GM23338 (cell line): ENCODE results near the gene MICAL1. TPM values are rescaled to one million over a fixed set of nuclear protein-coding genes. Genes with fewer than 3 reads are reported as not detected.

Experiments
- ATAC-seq: fragments of 200-7000 bp; cut with Tn5 transposase; 3 replicates; pipeline ENCODE4 v1.9.1; 2020
- DNase-seq: peaks from one replicate; pipeline ENCODE4 v3.0.0-alpha.2; 2015; ENCODE audit warnings: low spot score
- H2AFZ ChIP-seq: fragments of 200-600 bp; sonication (generic); 2 replicates; pipeline ENCODE4 v1.8.0; 2016; ENCODE audit warnings: antibody characterized with exemption, mild to moderate bottlenecking, moderate library complexity
- H3F3A ChIP-seq: fragments of 200-600 bp; sonication (generic); replicated peaks from 2 replicates; pipeline ENCODE4 v1.8.0; 2017; ENCODE audit warnings: antibody characterized with exemption, mixed run types, low read depth
- H3K27ac ChIP-seq: fragments of 200-600 bp; sonication (generic); 2 replicates; pipeline ENCODE4 v1.6.1; 2016; ENCODE audit warnings: low read depth
- H3K27me3 ChIP-seq: fragments of 200-600 bp; sonication (generic); 2 replicates; pipeline ENCODE4 v1.8.0; 2016; ENCODE audit warnings: mild to moderate bottlenecking, mixed run types, moderate library complexity; ENCODE audit not compliant: insufficient read depth
- H3K36me3 ChIP-seq: fragments of 200-600 bp; sonication (generic); 2 replicates; pipeline ENCODE4 v1.8.0; 2016; ENCODE audit warnings: mild to moderate bottlenecking; ENCODE audit not compliant: insufficient read depth
- H3K4me1 ChIP-seq: fragments of 200-600 bp; sonication (generic); 2 replicates; pipeline ENCODE4 v1.8.0; 2016; ENCODE audit warnings: mild to moderate bottlenecking, moderate library complexity; ENCODE audit not compliant: insufficient read depth
- H3K4me2 ChIP-seq: fragments of 200-600 bp; sonication (generic); 2 replicates; pipeline ENCODE4 v1.7.1; 2017; ENCODE audit warnings: mixed run types
- H3K4me3 ChIP-seq: fragments of 200-600 bp; sonication (generic); 2 replicates; pipeline ENCODE4 v1.6.1; 2016; ENCODE audit warnings: mixed run types
- H3K79me2 ChIP-seq: fragments of 200-600 bp; sonication (generic); replicated peaks from 2 replicates; pipeline ENCODE4 v1.8.0; 2017; ENCODE audit warnings: mild to moderate bottlenecking; ENCODE audit not compliant: insufficient read depth
- H3K9me2 ChIP-seq: fragments of 200-600 bp; sonication (generic); 2 replicates; pipeline ENCODE4 v1.8.0; 2017; ENCODE audit not compliant: insufficient read depth
- H4K20me1 ChIP-seq: fragments of 200-600 bp; sonication (generic); replicated peaks from 2 replicates; pipeline ENCODE4 v1.8.0; 2017; ENCODE audit warnings: mild to moderate bottlenecking; ENCODE audit not compliant: insufficient read depth
- H3K27ac Mint-ChIP-seq: 2 replicates; pipeline ENCODE4 v1.8.0; 2020; ENCODE audit warnings: inconsistent platforms, mild to moderate bottlenecking, moderate library complexity, mixed read lengths
- H3K27me3 Mint-ChIP-seq: 3 replicates; pipeline ENCODE4 v1.8.0; 2022; ENCODE audit warnings: low read depth, mild to moderate bottlenecking, moderate library complexity, mixed read lengths, inconsistent platforms; ENCODE audit not compliant: insufficient read depth, poor library complexity
- H3K36me3 Mint-ChIP-seq: 3 replicates; pipeline ENCODE4 v1.8.0; 2021; ENCODE audit warnings: low read depth, mild to moderate bottlenecking, inconsistent platforms, moderate library complexity, mixed read lengths
- H3K4me1 Mint-ChIP-seq: 3 replicates; pipeline ENCODE4 v1.8.0; 2020; ENCODE audit warnings: mild to moderate bottlenecking, inconsistent platforms, mixed read lengths
- H3K4me3 Mint-ChIP-seq: 3 replicates; pipeline ENCODE4 v1.8.0; 2021; ENCODE audit warnings: moderate library complexity, mild to moderate bottlenecking, inconsistent platforms, mixed read lengths
- H3K9me3 Mint-ChIP-seq: 3 replicates; pipeline ENCODE4 v1.8.0; 2020; ENCODE audit warnings: moderate library complexity, mild to moderate bottlenecking, inconsistent platforms, mixed read lengths
- CREB1 ChIP-seq: fragments of 250-450 bp; sonication (Bioruptor Pico); IDR thresholded peaks from 2 replicates; pipeline ENCODE4 v1.5.0; 2020; ENCODE audit warnings: low read depth, mild to moderate bottlenecking, moderate library complexity
- EZH2 ChIP-seq: fragments of 200-600 bp; sonication (generic); IDR thresholded peaks from one replicate; pipeline ENCODE4 v1.8.0; 2017; ENCODE audit warnings: antibody characterized with exemption, mild to moderate bottlenecking, low read depth; ENCODE audit not compliant: unreplicated experiment
- EZH2phosphoT487 ChIP-seq: fragments of 200-600 bp; sonication (generic); IDR thresholded peaks from one replicate; pipeline ENCODE4 v1.8.1; 2018; ENCODE audit warnings: antibody characterized with exemption; ENCODE audit not compliant: unreplicated experiment
- NANOG ChIP-seq: IDR thresholded peaks from 2 replicates; pipeline ENCODE4 v1.6.1; 2016; ENCODE audit warnings: antibody characterized with exemption, borderline replicate concordance
- POLR2AphosphoS5 ChIP-seq: IDR thresholded peaks from 2 replicates; pipeline ENCODE4 v1.6.1; 2016; ENCODE audit warnings: antibody characterized with exemption, low read depth
- STAT1 ChIP-seq: IDR thresholded peaks from one replicate; pipeline ENCODE4 v1.6.1; 2016; ENCODE audit warnings: antibody characterized with exemption; ENCODE audit not compliant: unreplicated experiment
- ZNF114 ChIP-seq: fragments of 250-450 bp; sonication (Bioruptor Pico); IDR thresholded peaks from 2 replicates; pipeline ENCODE4 v1.5.0; 2020; ENCODE audit warnings: mild to moderate bottlenecking, moderate library complexity
- ZNF331 ChIP-seq: fragments of 250-450 bp; sonication (Bioruptor Pico); IDR thresholded peaks from 2 replicates; pipeline ENCODE4 v1.5.0; 2020; ENCODE audit warnings: low read depth, mild to moderate bottlenecking, moderate library complexity
- ZNF462 ChIP-seq: fragments of 250-450 bp; sonication (Bioruptor Pico); IDR thresholded peaks from 2 replicates; pipeline ENCODE4 v1.5.0; 2020; ENCODE audit warnings: mild to moderate bottlenecking, moderate library complexity
- polyA plus RNA-seq: library from polyadenylated mRNA; unstranded; fragments of >200 nt; fragmentation: Nextera tagmentation; extraction: Ambion mirVana; gene quantifications from 2 replicates; pipeline ENCODE4 v1.2.1, GENCODE V29; 2016
- total RNA-seq: library from RNA; depleted of rRNA; stranded (reverse); fragments of >200 nt; shearing (Covaris generic); gene quantifications from 2 replicates; pipeline ENCODE4 v1.2.3, GENCODE V29; 2014
- TF ChIP-seq, protein P1 (sequence below), 2 experiments: fragments of 200-600 bp in 1 of 2; sonication (generic) in 1 of 2; conservative IDR thresholded peaks; 2 replicates each; pipeline versions ENCODE4 v1.5.1 to v1.6.1; 2016 to 2017; ENCODE audit warnings: antibody characterized with exemption in 2 of 2, low read depth in 2 of 2, mild to moderate bottlenecking in 2 of 2, moderate library complexity in 1 of 2
- TF ChIP-seq, protein P2 (sequence below): IDR thresholded peaks from one replicate; pipeline ENCODE4 v1.6.1; 2018; ENCODE audit warnings: antibody characterized with exemption; ENCODE audit not compliant: unreplicated experiment
- TF ChIP-seq, protein P3 (sequence below): IDR thresholded peaks from 2 replicates; pipeline ENCODE4 v1.6.1; 2016; ENCODE audit warnings: antibody characterized with exemption

MICAL1 gene
- total and polyA plus RNA-seq, 2 experiments from 2014 or later = 27.8 to 77.8 TPM

DNA sequence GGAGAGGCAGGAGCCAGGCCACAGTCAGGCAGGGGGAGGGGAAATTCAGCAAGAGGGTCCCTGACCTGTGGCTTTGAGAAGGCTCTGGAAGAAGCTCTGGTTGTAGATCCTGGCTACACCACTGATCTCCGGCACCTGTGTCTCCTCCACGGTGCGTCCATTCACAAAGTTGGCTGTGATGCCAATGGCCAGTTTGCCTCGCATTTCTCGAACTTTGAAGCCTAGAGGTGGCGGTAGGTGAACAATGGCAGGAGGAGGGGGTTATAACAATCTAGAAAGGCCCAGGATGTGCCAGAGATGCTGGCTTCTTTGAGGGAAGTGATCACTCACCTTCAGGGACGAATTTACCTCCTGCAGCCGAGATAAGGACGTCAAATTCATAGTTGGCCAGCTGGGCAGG is 3.4 kb downstream of the MICAL1 start:
- no peak overlapping the region for H3K4me3 ChIP-seq
- no peak overlapping the region for H2AFZ ChIP-seq
- H3K79me2 ChIP-seq = no peaks in the 10 kb centered on the region
- no peaks in the 10 kb centered on the region for H3K9me2 ChIP-seq
- H3K27ac Mint-ChIP-seq = no peak overlapping the region
- peaks cover 26% of the 10 kb centered on the region for H3K4me1 Mint-ChIP-seq
- H3K4me1 ChIP-seq = peaks cover 18% of the 10 kb centered on the region
- H3K9me3 Mint-ChIP-seq = no peaks in the 10 kb centered on the region
- no peaks in the 10 kb centered on the region; the same call in 1 of the 3 replicates for H3K36me3 Mint-ChIP-seq
- H4K20me1 ChIP-seq = peaks cover 4% of the 10 kb centered on the region
- no peak overlapping the region for H3K4me3 Mint-ChIP-seq
- TF ChIP-seq ZNF331 (CRISPR knock-in tag) (no peak), ZNF462 (CRISPR knock-in tag) (no peak), NANOG (no peak), EZH2phosphoT487 (no peak), POLR2AphosphoS5 (no peak), EZH2 (no peak), ZNF114 (no peak), CREB1 (CRISPR knock-in tag) (no peak), STAT1 (no peak)
- TF ChIP-seq, protein P1, sequence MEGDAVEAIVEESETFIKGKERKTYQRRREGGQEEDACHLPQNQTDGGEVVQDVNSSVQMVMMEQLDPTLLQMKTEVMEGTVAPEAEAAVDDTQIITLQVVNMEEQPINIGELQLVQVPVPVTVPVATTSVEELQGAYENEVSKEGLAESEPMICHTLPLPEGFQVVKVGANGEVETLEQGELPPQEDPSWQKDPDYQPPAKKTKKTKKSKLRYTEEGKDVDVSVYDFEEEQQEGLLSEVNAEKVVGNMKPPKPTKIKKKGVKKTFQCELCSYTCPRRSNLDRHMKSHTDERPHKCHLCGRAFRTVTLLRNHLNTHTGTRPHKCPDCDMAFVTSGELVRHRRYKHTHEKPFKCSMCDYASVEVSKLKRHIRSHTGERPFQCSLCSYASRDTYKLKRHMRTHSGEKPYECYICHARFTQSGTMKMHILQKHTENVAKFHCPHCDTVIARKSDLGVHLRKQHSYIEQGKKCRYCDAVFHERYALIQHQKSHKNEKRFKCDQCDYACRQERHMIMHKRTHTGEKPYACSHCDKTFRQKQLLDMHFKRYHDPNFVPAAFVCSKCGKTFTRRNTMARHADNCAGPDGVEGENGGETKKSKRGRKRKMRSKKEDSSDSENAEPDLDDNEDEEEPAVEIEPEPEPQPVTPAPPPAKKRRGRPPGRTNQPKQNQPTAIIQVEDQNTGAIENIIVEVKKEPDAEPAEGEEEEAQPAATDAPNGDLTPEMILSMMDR (conservative IDR thresholded peaks at IDR 0.05; ENCODE audit: low read depth in 2 of 2) = no peak
- TF ChIP-seq, protein P2, sequence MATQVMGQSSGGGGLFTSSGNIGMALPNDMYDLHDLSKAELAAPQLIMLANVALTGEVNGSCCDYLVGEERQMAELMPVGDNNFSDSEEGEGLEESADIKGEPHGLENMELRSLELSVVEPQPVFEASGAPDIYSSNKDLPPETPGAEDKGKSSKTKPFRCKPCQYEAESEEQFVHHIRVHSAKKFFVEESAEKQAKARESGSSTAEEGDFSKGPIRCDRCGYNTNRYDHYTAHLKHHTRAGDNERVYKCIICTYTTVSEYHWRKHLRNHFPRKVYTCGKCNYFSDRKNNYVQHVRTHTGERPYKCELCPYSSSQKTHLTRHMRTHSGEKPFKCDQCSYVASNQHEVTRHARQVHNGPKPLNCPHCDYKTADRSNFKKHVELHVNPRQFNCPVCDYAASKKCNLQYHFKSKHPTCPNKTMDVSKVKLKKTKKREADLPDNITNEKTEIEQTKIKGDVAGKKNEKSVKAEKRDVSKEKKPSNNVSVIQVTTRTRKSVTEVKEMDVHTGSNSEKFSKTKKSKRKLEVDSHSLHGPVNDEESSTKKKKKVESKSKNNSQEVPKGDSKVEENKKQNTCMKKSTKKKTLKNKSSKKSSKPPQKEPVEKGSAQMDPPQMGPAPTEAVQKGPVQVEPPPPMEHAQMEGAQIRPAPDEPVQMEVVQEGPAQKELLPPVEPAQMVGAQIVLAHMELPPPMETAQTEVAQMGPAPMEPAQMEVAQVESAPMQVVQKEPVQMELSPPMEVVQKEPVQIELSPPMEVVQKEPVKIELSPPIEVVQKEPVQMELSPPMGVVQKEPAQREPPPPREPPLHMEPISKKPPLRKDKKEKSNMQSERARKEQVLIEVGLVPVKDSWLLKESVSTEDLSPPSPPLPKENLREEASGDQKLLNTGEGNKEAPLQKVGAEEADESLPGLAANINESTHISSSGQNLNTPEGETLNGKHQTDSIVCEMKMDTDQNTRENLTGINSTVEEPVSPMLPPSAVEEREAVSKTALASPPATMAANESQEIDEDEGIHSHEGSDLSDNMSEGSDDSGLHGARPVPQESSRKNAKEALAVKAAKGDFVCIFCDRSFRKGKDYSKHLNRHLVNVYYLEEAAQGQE = no peak
- TF ChIP-seq, protein P3, sequence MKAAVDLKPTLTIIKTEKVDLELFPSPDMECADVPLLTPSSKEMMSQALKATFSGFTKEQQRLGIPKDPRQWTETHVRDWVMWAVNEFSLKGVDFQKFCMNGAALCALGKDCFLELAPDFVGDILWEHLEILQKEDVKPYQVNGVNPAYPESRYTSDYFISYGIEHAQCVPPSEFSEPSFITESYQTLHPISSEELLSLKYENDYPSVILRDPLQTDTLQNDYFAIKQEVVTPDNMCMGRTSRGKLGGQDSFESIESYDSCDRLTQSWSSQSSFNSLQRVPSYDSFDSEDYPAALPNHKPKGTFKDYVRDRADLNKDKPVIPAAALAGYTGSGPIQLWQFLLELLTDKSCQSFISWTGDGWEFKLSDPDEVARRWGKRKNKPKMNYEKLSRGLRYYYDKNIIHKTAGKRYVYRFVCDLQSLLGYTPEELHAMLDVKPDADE = no peak
- no peaks in the 10 kb centered on the region for H3K36me3 ChIP-seq
- no peak for ATAC-seq
- no peak overlapping the region for H3K27ac ChIP-seq
- no peaks in the 10 kb centered on the region; the same call in 1 of the 2 replicates for H3K27me3 ChIP-seq
- peaks cover 9% of the 10 kb centered on the region; the same call in 1 of the 2 replicates for H3F3A ChIP-seq
- H3K4me2 ChIP-seq = no peak overlapping the region
- DNase-seq = no peak
- peaks cover 26% of the 10 kb centered on the region for H3K27me3 Mint-ChIP-seq
